GM13977 (cell line): ENCODE results near the gene CRYBA2.

Experiments used
- DNase-seq: peaks from one replicate; pipeline ENCODE4 v3.0.0; 2012; ENCODE audit warnings: low spot score
- in situ Hi-C: fragments of 300-500 bp; cut with MboI; formaldehyde crosslinking; loops from one replicate; pipeline ENCODE4 v1.12.0; 2022; ENCODE audit warnings: low sequenced_read_pairs, low pct_unique_long_range_greater_than_20kb, mixed read lengths, inconsistent platforms; ENCODE audit not compliant: unreplicated experiment
- TF ChIP-seq, protein P1 (sequence below): IDR thresholded peaks from 2 replicates; pipeline ENCODE4 v1.5.1; 2012; ENCODE audit warnings: mild to moderate bottlenecking, control low read depth; ENCODE audit not compliant: insufficient read depth; ENCODE audit errors: extremely low read depth, missing control alignments

The CRYBA2 gene

DNA sequence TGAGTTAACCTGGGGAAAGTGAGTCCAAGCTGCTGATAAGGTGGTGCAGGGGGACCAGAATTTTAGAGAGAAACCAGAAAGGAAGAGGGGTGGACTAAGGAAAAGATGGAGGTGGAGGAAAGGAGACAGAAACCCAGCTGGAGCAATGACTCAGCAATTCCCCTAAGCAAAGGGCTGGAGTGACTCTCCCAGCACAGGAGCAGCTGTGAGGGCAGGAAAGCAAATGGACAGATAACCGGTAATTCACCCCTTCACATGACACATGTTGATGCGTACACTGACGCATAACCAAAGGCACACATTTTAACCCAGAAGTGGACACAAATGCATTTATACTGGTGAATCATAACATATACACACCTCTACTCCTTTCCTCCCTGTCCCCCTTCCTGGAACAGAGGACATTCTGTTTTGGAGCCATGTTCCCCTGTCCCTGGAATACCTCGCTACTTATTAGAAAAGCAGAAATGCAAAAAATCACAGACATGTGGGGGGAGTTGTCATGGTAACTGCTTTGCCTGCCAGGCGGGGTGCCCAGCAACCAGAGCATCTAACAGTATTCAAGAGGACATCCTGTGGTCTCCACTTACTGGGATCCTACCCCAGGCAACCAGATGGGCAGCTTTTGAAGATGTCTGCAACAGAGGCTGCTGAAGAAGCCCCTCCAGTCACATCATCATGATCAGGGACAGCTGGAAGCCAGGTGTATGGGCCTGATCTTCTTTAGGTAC is 29.0 kb downstream of the CRYBA2 start:
- DNase-seq = no peak
- TF ChIP-seq, protein P1, sequence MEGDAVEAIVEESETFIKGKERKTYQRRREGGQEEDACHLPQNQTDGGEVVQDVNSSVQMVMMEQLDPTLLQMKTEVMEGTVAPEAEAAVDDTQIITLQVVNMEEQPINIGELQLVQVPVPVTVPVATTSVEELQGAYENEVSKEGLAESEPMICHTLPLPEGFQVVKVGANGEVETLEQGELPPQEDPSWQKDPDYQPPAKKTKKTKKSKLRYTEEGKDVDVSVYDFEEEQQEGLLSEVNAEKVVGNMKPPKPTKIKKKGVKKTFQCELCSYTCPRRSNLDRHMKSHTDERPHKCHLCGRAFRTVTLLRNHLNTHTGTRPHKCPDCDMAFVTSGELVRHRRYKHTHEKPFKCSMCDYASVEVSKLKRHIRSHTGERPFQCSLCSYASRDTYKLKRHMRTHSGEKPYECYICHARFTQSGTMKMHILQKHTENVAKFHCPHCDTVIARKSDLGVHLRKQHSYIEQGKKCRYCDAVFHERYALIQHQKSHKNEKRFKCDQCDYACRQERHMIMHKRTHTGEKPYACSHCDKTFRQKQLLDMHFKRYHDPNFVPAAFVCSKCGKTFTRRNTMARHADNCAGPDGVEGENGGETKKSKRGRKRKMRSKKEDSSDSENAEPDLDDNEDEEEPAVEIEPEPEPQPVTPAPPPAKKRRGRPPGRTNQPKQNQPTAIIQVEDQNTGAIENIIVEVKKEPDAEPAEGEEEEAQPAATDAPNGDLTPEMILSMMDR = no peak
- in situ Hi-C loops = no loop called here

DNA sequence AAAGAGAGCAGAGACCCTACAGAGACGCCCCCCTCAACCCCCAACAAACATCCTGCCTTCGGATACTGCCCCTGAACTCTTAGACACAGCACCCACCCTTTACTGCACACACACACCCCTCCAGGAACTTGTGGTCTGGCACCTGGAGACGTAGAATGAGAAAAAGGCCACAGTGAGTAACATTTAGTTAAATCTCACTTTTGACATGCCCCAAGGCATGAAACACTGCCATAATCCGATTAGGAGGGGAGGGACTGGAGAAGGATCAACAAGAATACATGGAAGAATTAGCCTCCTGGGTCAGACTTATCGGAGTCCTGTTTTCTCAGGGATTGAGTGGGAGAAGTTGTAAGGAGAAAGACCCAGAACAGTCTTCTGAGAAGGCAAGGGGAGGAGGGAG is 29.6 kb downstream of the CRYBA2 start:
- DNase-seq = no peak
- TF ChIP-seq, protein P1 = no peak
- in situ Hi-C loops = no loop called here

- TF ChIP-seq, protein P1 = no peak
- in situ Hi-C loops = no loop called here
- peak; percentile 62 for DNase-seq
These were observed 30.2 kb downstream of the CRYBA2 start for GRCh38 chr2:218962859-218963492.

GRCh38 chr2:218961651-218962570 is 31.3 kb downstream of the CRYBA2 start:
- TF ChIP-seq, protein P1 = no peak
- in situ Hi-C loops = no loop called here
- peak; percentile 51 for DNase-seq

DNA sequence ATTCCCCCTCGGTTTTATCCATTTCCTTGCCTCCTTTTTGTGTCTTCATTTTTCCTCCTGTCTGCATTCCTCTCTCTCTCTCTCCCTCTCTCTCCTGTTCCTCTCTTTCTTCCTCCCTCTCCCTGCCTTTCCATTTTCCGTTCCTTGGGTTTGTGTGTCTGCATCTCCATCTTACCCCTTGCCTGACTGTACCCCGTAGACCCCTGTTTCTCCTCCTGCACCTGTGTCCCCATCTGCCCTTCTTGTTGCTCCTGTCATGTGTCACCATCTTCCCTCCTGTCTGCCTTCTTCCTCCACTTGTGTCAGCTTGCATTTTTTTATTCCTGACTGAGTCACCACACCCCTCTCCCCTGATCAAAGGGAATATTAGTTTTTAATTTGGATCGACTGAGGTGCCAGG is 32.0 kb downstream of the CRYBA2 start:
- TF ChIP-seq, protein P1 = no peak
- no peak for DNase-seq
- in situ Hi-C loops = no loop called here

DNA sequence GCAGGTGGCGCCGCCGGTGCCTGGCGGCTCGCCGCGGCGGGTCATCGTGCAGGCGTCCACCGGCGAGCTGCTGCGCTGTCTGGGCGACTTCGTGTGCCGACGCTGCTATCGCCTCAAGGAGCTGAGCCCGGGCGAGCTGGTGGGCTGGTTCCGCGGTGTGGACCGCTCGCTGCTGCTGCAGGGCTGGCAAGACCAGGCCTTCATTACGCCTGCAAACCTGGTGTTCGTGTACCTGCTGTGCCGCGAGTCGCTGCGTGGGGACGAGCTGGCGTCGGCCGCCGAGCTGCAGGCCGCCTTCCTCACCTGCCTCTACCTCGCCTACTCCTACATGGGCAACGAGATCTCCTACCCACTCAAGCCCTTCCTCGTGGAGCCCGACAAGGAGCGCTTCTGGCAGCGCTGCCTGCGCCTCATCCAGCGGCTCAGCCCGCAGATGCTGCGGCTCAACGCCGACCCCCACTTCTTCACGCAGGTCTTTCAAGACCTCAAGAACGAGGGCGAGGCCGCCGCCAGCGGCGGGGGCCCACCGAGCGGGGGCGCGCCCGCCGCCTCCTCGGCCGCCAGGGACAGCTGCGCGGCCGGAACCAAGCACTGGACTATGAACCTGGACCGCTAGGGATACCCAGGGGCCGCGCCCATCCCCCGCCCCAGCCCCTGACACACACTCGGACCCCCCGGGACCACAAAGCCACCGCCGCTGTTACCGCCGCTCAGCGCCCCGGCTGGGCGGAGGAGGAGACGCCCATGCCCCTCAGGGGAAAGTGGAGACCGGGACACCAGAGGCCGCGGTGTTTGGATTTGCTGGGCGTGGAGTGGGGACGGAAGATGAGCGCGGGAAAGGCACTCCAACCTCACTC is 32.7 kb downstream of the CRYBA2 start:
- in situ Hi-C loops = no loop called here
- DNase-seq = peak; percentile 50
- TF ChIP-seq, protein P1 = no peak
